ENCODE data around the gene HK1.

GRCh38 chr10:69383558-69383957 is 105.3 kb downstream of the HK1 start:
- no peak for TF ChIP-seq POLR2A (IDR thresholded peaks at IDR 0.05; ENCODE audit: low read length)
- no peak for TF ChIP-seq GATA1 (IDR thresholded peaks at IDR 0.05; ENCODE audit: low read depth, low read length)
